Activated naive CD4-positive, alpha-beta T cell treated with anti-CD3 and anti-CD28 coated beads for 36 hours (primary cell): ENCODE results near the gene HERC3. TPM values are rescaled to one million over a fixed set of nuclear protein-coding genes. Genes with fewer than 3 reads are reported as not detected.
A peak's percentile ranks its signal among the peaks of the same experiment; 100 is the strongest.

Experiments
- CTCF ChIA-PET: fragments of 350-600 bp; sonication (Branson Sonifier 250); formaldehyde crosslinking; loops from one replicate; lab custom pipeline; 2021; ENCODE audit warnings: antibody characterized with exemption; lab: Charles Lee
- DNase-seq: peaks from one replicate; pipeline ENCODE4 v3.0.0-alpha.2; 2020
- H3K27ac Mint-ChIP-seq: one replicate; pipeline ENCODE4 v1.8.0; 2021; ENCODE audit warnings: mild to moderate bottlenecking, mixed read lengths
- H3K27me3 Mint-ChIP-seq: one replicate; pipeline ENCODE4 v1.8.0; 2021; ENCODE audit warnings: low read depth, mixed read lengths
- H3K36me3 Mint-ChIP-seq: one replicate; pipeline ENCODE4 v1.8.0; 2021; ENCODE audit warnings: low read depth, mixed read lengths
- H3K4me1 Mint-ChIP-seq: one replicate; pipeline ENCODE4 v1.8.0; 2021; ENCODE audit warnings: low read depth, mixed read lengths
- H3K4me3 Mint-ChIP-seq: one replicate; pipeline ENCODE4 v1.8.0; 2021; ENCODE audit warnings: mild to moderate bottlenecking, moderate library complexity, mixed read lengths
- H3K9me3 Mint-ChIP-seq: one replicate; pipeline ENCODE4 v1.8.0; 2021; ENCODE audit warnings: mixed read lengths
- intact Hi-C: fragments of 100-400 bp; cut with micrococcal nuclease; formaldehyde crosslinking; loops from one replicate; pipeline ENCODE4 v1.15.1; 2023
- total RNA-seq, 2 experiments: library from RNA; stranded (reverse); gene quantifications; one replicate each; pipeline ENCODE4 v1.2.3, GENCODE V29; 2021

The HERC3 gene
- 10 to 100 TPM; 24.4 to 25.8 TPM for total RNA-seq

- Mint-ChIP-seq H3K36me3 (peaks cover 3% of the 10 kb centered on the region), H3K27me3 (no peaks in the 10 kb centered on the region), H3K9me3 (no peaks in the 10 kb centered on the region), H3K4me3 (peak within 1 kb of the TSS; percentile 98), H3K27ac (peak within 1 kb of the TSS; percentile 83), H3K4me1 (peaks cover 41% of the 10 kb centered on the region)
- CTCF ChIA-PET = interaction anchor here (0.6 to 3.4 kb wide), 2 partner anchors 52 to 71 kb away, joined by 3 to 19 read pairs; no protein-coding TSS in a partner anchor
- intact Hi-C loops = loop anchor here (1.0 to 5.0 kb wide), 9 partner anchors 57 to 1585 kb away; partner anchors contain the start of genes PPM1K, PYURF and TIGD2
- DNase-seq = peak; percentile 90
Observed at GRCh38 chr4:88591787-88592599, at the start of gene HERC3. Gene HERC3, plus strand, starts transcription at chr4:88592480. Its CDS starts 13,344 bp downstream, at chr4:88605824.

DNA sequence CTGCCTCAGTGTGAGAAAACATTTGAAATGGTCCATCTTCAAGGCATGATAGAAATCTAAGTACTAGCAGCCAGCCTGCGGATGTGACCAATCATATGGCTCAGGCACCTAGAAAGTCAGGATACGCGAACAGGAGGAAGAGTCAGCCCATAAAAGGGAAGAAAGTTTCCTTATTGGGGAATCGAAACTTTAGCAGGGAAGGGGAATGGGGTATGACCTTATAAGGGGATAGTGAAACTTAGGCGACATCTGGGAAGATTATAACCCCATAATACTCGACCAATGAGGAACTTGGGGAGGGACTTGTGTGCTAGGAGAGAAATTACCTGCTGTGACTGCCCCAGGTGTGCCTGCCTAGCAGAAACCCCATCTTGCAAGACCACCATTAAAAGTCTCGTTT, 42.5 kb upstream of the HERC3 start:
- no peaks in the 10 kb centered on the region for H3K27me3 Mint-ChIP-seq
- H3K9me3 Mint-ChIP-seq = no peaks in the 10 kb centered on the region
- CTCF ChIA-PET = no interaction called here
- intact Hi-C loops = no loop called here
- DNase-seq = no peak
- no peak overlapping the region for H3K27ac Mint-ChIP-seq
- H3K36me3 Mint-ChIP-seq = no peaks in the 10 kb centered on the region
- H3K4me1 Mint-ChIP-seq = no peaks in the 10 kb centered on the region
- no peak overlapping the region for H3K4me3 Mint-ChIP-seq

GRCh38 chr4:88567591-88567990, 24.7 kb upstream of the HERC3 start:
- Mint-ChIP-seq H3K27me3 (peaks cover 3% of the 10 kb centered on the region), H3K4me1 (no peaks in the 10 kb centered on the region), H3K27ac (no peak overlapping the region), H3K4me3 (no peak overlapping the region), H3K9me3 (no peaks in the 10 kb centered on the region), H3K36me3 (peaks cover 1% of the 10 kb centered on the region)
- no peak for DNase-seq
- intact Hi-C loops = no loop called here
- CTCF ChIA-PET = interaction anchor here (0.7 kb wide), 1 partner anchor 106 kb away, joined by 4 read pairs; no protein-coding TSS in a partner anchor

GRCh38 chr4:88570001-88570400, 22.3 kb upstream of the HERC3 start:
- DNase-seq = no peak
- H3K27me3 Mint-ChIP-seq = peaks cover 3% of the 10 kb centered on the region
- CTCF ChIA-PET = no interaction called here
- intact Hi-C loops = no loop called here
- no peaks in the 10 kb centered on the region for H3K9me3 Mint-ChIP-seq
- peaks cover 1% of the 10 kb centered on the region for H3K36me3 Mint-ChIP-seq
- no peak overlapping the region for H3K27ac Mint-ChIP-seq
- H3K4me1 Mint-ChIP-seq = no peaks in the 10 kb centered on the region
- no peak overlapping the region for H3K4me3 Mint-ChIP-seq

- DNase-seq = no peak
- Mint-ChIP-seq H3K27me3 (peaks cover 3% of the 10 kb centered on the region), H3K4me3 (no peak overlapping the region), H3K36me3 (peaks cover 1% of the 10 kb centered on the region), H3K9me3 (no peaks in the 10 kb centered on the region), H3K27ac (no peak overlapping the region), H3K4me1 (no peaks in the 10 kb centered on the region)
- CTCF ChIA-PET = no interaction called here
- intact Hi-C loops = no loop called here
Observed at GRCh38 chr4:88573276-88573980, 18.9 kb upstream of the HERC3 start.

DNA sequence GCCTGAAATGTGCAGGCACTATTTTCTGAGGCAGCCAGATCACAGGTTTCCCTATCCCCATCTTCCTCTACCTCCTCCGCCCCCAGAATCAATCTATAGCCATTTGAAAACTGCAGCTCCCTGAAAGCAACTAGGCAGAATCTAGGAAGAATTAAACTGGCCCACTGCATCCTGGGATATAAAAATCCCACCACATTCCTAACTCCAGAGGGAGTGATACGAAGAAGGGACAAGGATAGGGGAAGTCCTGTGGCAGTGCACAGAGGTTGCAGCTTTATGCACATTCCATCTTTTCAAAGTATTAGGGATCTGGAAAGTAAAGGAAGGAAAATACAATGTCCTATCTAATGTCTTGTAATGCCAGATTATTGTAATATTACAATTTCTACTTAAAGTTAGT, 18.3 kb upstream of the HERC3 start:
- Mint-ChIP-seq H3K36me3 (peaks cover 1% of the 10 kb centered on the region), H3K27ac (no peak overlapping the region), H3K27me3 (peaks cover 3% of the 10 kb centered on the region), H3K9me3 (no peaks in the 10 kb centered on the region), H3K4me3 (no peak overlapping the region), H3K4me1 (no peaks in the 10 kb centered on the region)
- CTCF ChIA-PET = no interaction called here
- intact Hi-C loops = no loop called here
- no peak for DNase-seq

GRCh38 chr4:88575186-88575585, 17.1 kb upstream of the HERC3 start:
- Mint-ChIP-seq H3K27ac (no peak overlapping the region), H3K4me1 (no peaks in the 10 kb centered on the region), H3K27me3 (no peaks in the 10 kb centered on the region), H3K4me3 (no peak overlapping the region), H3K36me3 (no peaks in the 10 kb centered on the region), H3K9me3 (no peaks in the 10 kb centered on the region)
- CTCF ChIA-PET = interaction anchor here (2.0 kb wide), 1 partner anchor 35 kb away, joined by 6 read pairs; no protein-coding TSS in a partner anchor
- DNase-seq = no peak
- intact Hi-C loops = no loop called here

DNA sequence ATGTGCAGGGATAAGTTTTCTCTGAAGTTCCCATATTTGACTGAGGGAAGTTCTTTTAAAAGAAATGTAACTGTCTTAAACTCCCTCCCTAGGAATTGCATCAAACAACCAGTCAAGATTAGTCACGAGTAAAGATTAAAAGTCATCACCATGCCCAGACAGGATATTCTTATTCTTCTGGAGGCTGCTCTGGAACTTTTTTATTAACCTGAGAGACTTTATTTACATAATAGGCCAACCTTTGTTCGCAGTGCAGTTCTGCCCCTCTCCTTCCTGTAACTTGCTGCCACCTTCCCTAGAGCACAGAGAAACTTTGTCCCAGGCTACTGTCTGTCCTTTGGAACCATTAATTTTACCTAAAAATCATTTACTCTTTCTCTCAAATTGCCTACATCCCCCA, 9.8 kb upstream of the HERC3 start:
- no peaks in the 10 kb centered on the region for H3K4me1 Mint-ChIP-seq
- no peak overlapping the region for H3K27ac Mint-ChIP-seq

DNA sequence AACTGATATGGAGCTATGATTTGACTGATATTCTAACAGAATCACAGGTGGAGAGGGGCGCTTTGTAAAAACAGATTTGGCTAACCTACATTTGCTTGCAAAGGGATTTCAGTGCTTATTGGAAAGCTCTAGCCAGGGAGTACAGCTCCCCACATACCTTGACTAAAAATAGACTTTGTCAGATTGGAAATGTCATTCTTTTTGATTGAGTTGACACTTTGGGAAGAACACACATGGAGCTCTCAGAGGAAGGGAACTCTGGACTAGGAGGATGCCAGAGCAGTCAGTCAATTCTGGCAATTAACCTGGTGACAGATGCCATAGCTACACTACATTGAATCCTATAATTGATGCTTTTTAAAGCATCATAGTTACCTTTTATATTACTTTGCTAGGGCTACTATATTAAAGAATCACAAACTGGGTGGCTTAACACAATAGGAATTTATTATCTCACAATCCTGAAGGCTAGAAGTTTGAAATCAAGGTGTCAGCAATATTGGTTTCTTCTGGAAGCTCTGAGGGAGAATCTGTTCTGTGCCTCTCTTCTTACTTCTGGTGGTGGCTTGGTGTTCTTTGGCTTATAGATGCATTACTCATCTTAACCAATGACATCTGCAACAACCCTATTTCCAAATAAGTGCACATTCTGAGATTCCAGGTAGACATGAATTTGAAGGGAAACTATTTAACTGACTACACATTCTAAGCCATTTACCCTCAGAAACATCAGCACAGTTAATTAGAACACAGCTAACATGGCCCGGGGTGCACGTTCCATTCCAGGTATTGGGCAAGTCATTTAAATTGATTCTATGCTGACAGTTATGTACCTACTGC, 8.4 kb upstream of the HERC3 start:
- H3K27ac Mint-ChIP-seq = no peak overlapping the region

More for the DNA sequence above, 9.8 kb upstream of the HERC3 start:
- CTCF ChIA-PET = no interaction called here
- intact Hi-C loops = no loop called here
- H3K4me3 Mint-ChIP-seq = no peak overlapping the region
- H3K36me3 Mint-ChIP-seq = no peaks in the 10 kb centered on the region
- H3K9me3 Mint-ChIP-seq = no peaks in the 10 kb centered on the region
- H3K27me3 Mint-ChIP-seq = no peaks in the 10 kb centered on the region
- DNase-seq = no peak

DNA sequence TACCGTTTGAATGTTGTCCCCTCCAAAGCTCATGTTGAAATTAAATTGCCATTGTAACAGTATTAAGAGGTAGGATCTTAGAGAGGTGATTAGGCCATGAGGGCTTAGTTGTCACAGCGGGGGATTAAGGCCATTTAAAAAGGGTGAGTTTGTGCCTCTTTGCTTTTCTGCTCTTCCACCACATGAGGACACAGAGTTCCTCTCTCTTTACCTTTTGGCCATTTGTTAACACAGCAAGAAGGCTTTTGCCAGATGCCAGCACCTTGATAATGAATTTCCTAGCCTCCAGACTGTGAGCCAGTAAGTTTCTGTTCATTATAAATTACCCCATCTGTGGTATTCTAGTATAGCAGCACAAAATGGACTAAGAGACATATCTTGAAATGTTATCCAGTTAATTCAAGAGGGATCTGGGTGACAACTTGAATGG, 7.8 kb upstream of the HERC3 start:
- no peak for DNase-seq
- Mint-ChIP-seq H3K36me3 (no peaks in the 10 kb centered on the region), H3K27ac (no peak overlapping the region), H3K4me1 (no peaks in the 10 kb centered on the region), H3K27me3 (no peaks in the 10 kb centered on the region), H3K4me3 (no peak overlapping the region), H3K9me3 (no peaks in the 10 kb centered on the region)
- intact Hi-C loops = no loop called here
- CTCF ChIA-PET = interaction anchor here (0.6 to 1.6 kb wide), 4 partner anchors 45 to 237 kb away, joined by 3 to 6 read pairs (median 4); no protein-coding TSS in a partner anchor

More for the DNA sequence above, 8.4 kb upstream of the HERC3 start:
- H3K4me3 Mint-ChIP-seq = no peak overlapping the region
- CTCF ChIA-PET = interaction anchor here (0.6 to 1.6 kb wide), 4 partner anchors 27 to 238 kb away, joined by 3 to 6 read pairs (median 4); no protein-coding TSS in a partner anchor
- no peaks in the 10 kb centered on the region for H3K4me1 Mint-ChIP-seq
- no peak for DNase-seq
- no peaks in the 10 kb centered on the region for H3K36me3 Mint-ChIP-seq
- no peaks in the 10 kb centered on the region for H3K9me3 Mint-ChIP-seq
- no peaks in the 10 kb centered on the region for H3K27me3 Mint-ChIP-seq
- intact Hi-C loops = no loop called here

- Mint-ChIP-seq H3K9me3 (no peaks in the 10 kb centered on the region), H3K4me3 (no peak overlapping the region), H3K27me3 (no peaks in the 10 kb centered on the region), H3K36me3 (no peaks in the 10 kb centered on the region), H3K4me1 (peaks cover 3% of the 10 kb centered on the region), H3K27ac (no peak overlapping the region)
- intact Hi-C loops = no loop called here
- DNase-seq = no peak
- CTCF ChIA-PET = interaction anchor here (0.7 kb wide), 2 partner anchors 42 to 203 kb away, joined by 3 to 4 read pairs; no protein-coding TSS in a partner anchor
Observed at GRCh38 chr4:88585917-88586316, 6.4 kb upstream of the HERC3 start.

DNA sequence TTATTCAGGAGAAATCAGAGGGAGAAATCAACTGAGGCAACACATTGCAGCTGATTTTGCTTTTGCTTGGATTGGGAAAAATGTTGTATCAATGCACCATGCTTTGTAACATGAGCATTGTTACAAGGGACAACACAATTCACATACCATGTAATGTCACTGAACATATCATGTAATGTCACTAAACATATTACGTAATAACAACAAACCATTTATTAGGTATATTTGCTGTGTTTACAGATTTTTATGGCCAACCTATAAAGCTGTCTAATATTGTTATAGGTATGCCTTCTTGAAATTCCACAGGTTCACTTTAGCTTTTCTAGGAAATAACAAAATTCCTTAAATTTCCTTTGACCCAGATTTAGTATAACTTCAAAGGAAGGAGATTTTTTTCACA, 5.0 kb upstream of the HERC3 start:
- H3K27me3 Mint-ChIP-seq = no peaks in the 10 kb centered on the region
- H3K9me3 Mint-ChIP-seq = no peaks in the 10 kb centered on the region
- DNase-seq = no peak
- CTCF ChIA-PET = no interaction called here
- H3K4me1 Mint-ChIP-seq = peaks cover 10% of the 10 kb centered on the region
- no peak overlapping the region for H3K27ac Mint-ChIP-seq
- intact Hi-C loops = no loop called here
- no peak overlapping the region for H3K4me3 Mint-ChIP-seq
- H3K36me3 Mint-ChIP-seq = no peaks in the 10 kb centered on the region
